Peyer's patch (tissue), 4 donors: ENCODE data around the gene PRCD. TPM values are rescaled to one million over a fixed set of nuclear protein-coding genes. Genes with fewer than 3 reads are reported as not detected.
"Not testable (repeated sequence)": the region's sequence is repeated elsewhere in the genome, so short reads cannot be mapped to it uniquely, and the experiment has no call there.

Experiments used
- DNase-seq, 3 donors: peaks; one replicate each; pipeline ENCODE4 v3.0.0-alpha.2; 2017 to 2019
- H3K27ac ChIP-seq, 4 donors: fragments of 200-600 bp; sonication (generic); one replicate each; pipeline ENCODE4 v1.5.1; 2016 to 2019
- H3K27me3 ChIP-seq, 2 donors: fragments of 200-600 bp; sonication (generic); one replicate each; pipeline ENCODE4 v1.5.1; 2019
- H3K36me3 ChIP-seq, 3 donors: fragments of 200-600 bp; sonication (generic); one replicate each; pipeline ENCODE4 v1.5.1; 2016 to 2019
- H3K4me1 ChIP-seq, 4 donors: fragments of 200-600 bp; sonication (generic); one replicate each; pipeline ENCODE4 v1.5.1; 2016 to 2019
- H3K4me3 ChIP-seq, 4 donors: fragments of 200-600 bp; sonication (generic); 1 replicate in 3 of 4; 2 replicates in 1 of 4; pipeline ENCODE4 v1.5.1; 2016 to 2019; ENCODE audit warnings: mild to moderate bottlenecking in 1 of 4
- H3K9me3 ChIP-seq, 4 donors: fragments of 200-600 bp; sonication (generic); one replicate each; pipeline ENCODE4 v1.5.1; 2016 to 2019; ENCODE audit warnings: mild to moderate bottlenecking in 1 of 4
- POLR2A ChIP-seq, 2 donors: fragments of 450-650 bp; IDR thresholded peaks; one replicate each; pipeline ENCODE4 v1.5.1; 2017; ENCODE audit warnings: antibody characterized with exemption in 2 of 2, mild to moderate bottlenecking in 2 of 2, moderate library complexity in 2 of 2
- total RNA-seq, 4 donors: library from RNA; depleted of rRNA; stranded (reverse); fragments of >200 nt; gene quantifications; one replicate each; pipeline ENCODE4 v1.1.0, GENCODE V29; 2016
- TF ChIP-seq, protein P1 (sequence below), 6 experiments: fragments of 450-650 bp in 4 of 6; fragments of 200-600 bp in 2 of 6; sonication (generic) in 1 of 6; IDR thresholded peaks; one replicate each; pipeline ENCODE4 v1.5.1; 2017 to 2019; ENCODE audit warnings: antibody characterized with exemption in 6 of 6, mild to moderate bottlenecking in 3 of 6, moderate library complexity in 1 of 6

The PRCD gene
- total RNA-seq, 4 donors from 2014 or later: 1.2 to 10.7 TPM; not detected in 2

DNA sequence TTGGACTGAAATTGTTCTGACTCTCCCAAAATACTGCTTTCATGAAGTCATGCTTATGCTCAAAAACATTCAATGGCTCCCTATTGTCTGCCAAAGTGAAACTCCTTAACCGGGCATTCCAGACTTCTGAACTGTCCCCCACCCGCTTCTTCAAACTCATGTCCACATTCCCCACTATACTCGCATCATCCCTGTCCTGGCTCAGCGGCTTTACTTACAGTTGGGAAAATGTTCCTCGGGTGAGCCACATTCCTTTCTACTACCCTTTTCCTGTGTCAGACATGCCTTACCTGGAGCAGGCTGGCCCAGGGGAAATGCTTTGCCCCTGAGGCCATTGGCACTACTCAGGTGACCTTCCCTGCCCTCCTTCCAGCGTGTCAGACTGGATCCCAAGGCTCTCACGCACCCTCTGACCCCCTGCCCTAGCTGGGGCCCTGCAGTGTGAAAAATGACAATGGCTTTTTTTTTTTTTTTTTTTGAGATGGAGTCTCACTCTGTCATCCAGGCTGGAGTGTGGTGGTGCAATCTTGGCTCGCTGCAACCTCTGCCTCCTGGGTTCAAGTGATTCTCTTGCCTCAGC is 7.7 kb upstream of the PRCD start:
- Histone ChIP-seq H3K36me3 (no peaks in the 10 kb centered on the region), H3K9me3 (no peaks in the 10 kb centered on the region), H3K27ac (peak overlapping the region; percentile 17 to 99 (median 84)), H3K4me1 (peaks cover 0 to 42% (median 24%) of the 10 kb centered on the region in 4 donors), H3K27me3 (peaks cover 0 to 2% of the 10 kb centered on the region in 2 donors), H3K4me3 (no peak overlapping the region)
- DNase-seq: no peak
- TF ChIP-seq, protein P1, sequence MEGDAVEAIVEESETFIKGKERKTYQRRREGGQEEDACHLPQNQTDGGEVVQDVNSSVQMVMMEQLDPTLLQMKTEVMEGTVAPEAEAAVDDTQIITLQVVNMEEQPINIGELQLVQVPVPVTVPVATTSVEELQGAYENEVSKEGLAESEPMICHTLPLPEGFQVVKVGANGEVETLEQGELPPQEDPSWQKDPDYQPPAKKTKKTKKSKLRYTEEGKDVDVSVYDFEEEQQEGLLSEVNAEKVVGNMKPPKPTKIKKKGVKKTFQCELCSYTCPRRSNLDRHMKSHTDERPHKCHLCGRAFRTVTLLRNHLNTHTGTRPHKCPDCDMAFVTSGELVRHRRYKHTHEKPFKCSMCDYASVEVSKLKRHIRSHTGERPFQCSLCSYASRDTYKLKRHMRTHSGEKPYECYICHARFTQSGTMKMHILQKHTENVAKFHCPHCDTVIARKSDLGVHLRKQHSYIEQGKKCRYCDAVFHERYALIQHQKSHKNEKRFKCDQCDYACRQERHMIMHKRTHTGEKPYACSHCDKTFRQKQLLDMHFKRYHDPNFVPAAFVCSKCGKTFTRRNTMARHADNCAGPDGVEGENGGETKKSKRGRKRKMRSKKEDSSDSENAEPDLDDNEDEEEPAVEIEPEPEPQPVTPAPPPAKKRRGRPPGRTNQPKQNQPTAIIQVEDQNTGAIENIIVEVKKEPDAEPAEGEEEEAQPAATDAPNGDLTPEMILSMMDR (IDR thresholded peaks at IDR 0.05): no peak
- TF ChIP-seq POLR2A (IDR thresholded peaks at IDR 0.05): no peak

DNA sequence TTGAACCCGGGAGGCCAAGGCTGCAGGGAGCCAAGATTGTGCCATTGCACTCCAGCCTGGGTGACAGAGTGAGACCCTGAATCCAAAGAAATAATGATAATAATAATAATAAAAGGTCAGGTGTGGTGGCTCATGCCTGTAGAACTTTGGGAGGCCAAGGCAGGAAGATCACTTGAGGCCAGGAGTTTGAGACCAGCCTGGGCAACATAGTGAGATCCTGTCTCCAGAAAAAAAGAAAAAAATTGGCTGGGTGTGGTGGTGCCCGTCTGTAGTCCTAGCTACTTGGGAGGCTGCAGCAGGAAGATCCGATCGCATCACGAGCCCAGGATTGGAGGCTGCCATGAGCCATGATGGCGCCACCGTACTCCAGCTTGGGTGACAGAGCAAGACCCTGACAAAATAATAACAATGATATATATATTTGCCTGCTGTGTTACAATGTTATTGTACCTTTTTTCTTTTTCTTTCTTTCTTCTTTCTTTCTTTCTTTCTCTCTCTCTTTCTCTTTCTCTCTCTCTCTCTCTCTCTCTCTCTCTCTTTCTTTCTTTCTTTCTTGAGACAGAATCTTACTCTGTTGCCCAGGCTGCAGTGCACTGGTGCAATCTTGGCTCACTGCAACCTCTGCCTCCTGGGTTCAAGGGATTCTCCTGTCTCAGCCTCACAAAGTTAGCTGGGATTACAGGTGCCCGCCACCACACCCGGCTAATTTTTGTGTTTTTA is 6.0 kb upstream of the PRCD start:
- DNase-seq, H3K9me3 ChIP-seq: not testable (repeated sequence)
- peaks cover 0 to 42% (median 27%) of the 10 kb centered on the region in 4 donors for H3K4me1 ChIP-seq

DNA sequence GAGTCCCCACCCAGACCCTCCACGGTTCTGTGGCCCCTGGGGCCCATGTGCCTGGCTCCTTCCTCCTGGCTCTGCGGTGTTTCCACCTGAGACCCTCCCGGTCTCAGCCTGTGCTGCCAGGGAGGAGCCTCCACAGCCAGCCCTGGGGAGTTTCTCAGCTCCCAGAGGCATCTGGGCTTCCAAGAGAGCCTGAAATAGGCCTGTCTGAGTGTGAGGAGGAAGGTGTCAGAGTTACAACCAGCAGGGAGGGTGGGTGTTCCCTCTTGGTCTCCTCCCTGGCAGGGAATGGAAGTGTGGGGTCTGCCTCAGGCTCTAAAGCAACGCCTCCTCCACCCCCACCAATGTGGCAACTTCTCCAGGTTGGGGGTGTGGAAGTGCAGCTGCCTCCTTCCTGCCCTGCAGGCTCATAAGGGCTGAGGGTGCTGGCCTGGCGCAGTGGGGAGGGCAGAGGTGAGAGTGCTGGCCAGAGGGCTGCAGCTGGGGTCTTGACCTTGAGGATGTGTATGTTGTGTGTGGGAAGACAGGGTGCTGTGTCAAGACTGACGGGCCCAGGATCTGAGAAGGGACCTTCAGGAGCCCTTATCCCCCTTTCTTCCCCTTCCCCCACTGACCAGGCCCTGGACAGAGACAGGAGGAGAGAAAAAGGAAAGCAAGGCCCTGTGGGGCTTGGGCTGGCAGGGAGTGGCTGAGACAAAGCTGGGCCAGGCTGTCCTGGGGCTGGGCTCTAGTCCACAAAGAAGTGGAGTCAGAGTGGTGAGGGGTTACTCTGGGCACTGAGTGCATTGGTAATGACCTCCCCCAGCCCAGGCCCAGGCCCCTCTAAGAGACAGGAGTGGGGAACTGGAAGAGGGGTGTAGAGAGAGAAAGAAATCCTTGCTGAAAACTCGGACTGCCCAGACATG is 4.8 kb upstream of the PRCD start:
- DNase-seq: no peak
- TF ChIP-seq POLR2A (IDR thresholded peaks at IDR 0.05): no peak
- TF ChIP-seq, protein P1 (IDR thresholded peaks at IDR 0.05): no peak
- Histone ChIP-seq H3K4me1 (peaks cover 0 to 34% (median 16%) of the 10 kb centered on the region in 4 donors), H3K27ac (peak overlapping the region in 3 of 4 donors; percentile 32 to 84 (median 81)), H3K9me3 (no peaks in the 10 kb centered on the region), H3K27me3 (peaks cover 0 to 16% of the 10 kb centered on the region in 2 donors), H3K36me3 (no peaks in the 10 kb centered on the region), H3K4me3 (peak overlapping the region in 1 of 4 donors; percentile 54)

More for the DNA sequence above, 6.0 kb upstream of the PRCD start:
- not testable (repeated sequence) for H3K4me3 ChIP-seq, H3K36me3 ChIP-seq
- H3K27ac ChIP-seq: peak overlapping the region in 1 of 4 donors; percentile 84
- peaks cover 0 to 16% of the 10 kb centered on the region in 2 donors for H3K27me3 ChIP-seq

DNA sequence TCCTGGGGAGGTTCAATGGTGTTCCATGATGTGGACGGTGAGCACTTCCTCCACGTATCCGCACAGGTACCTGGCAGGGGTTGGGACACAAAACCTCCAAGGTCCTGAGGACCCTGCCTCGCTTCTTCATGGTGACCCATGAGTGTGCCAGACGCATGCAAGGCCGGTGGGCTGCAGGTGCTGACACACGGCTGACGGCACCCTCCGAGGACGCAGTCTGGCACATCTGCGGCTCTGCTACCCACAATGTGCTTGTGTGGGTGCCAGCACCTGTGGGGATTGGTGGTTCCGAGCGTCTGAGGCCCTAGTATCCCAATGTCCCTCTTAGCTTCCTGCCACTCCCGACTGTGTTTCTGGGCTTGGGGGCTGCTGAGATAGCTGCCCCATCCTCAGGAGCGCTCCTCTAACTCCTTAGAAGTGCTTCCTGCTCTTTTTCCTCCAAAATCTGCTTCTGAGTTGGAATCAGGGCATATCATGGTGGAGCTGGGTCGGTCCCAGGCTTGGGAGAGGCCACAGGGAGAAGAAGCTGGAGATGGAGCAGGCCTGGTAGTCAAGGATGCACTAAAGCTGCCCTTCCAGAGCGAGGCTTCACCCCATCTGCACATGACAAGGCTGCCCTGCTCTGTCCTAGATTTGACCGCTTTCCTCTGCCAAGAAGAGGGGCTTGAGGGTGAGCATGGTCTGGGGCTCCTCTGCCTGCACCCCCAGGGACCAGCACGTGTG is 3.9 kb upstream of the PRCD start:
- Histone ChIP-seq H3K36me3 (no peaks in the 10 kb centered on the region), H3K9me3 (no peaks in the 10 kb centered on the region), H3K27me3 (peaks cover 0 to 16% of the 10 kb centered on the region in 2 donors), H3K27ac (peak overlapping the region in 3 of 4 donors; percentile 17 to 84 (median 81)), H3K4me3 (peak overlapping the region in 1 of 4 donors; percentile 54), H3K4me1 (peaks cover 0 to 31% (median 7%) of the 10 kb centered on the region in 4 donors)
- TF ChIP-seq, protein P1 (IDR thresholded peaks at IDR 0.05): no peak
- TF ChIP-seq POLR2A (IDR thresholded peaks at IDR 0.05): no peak
- peak in 1 of 3 donors; percentile 44 for DNase-seq

DNA sequence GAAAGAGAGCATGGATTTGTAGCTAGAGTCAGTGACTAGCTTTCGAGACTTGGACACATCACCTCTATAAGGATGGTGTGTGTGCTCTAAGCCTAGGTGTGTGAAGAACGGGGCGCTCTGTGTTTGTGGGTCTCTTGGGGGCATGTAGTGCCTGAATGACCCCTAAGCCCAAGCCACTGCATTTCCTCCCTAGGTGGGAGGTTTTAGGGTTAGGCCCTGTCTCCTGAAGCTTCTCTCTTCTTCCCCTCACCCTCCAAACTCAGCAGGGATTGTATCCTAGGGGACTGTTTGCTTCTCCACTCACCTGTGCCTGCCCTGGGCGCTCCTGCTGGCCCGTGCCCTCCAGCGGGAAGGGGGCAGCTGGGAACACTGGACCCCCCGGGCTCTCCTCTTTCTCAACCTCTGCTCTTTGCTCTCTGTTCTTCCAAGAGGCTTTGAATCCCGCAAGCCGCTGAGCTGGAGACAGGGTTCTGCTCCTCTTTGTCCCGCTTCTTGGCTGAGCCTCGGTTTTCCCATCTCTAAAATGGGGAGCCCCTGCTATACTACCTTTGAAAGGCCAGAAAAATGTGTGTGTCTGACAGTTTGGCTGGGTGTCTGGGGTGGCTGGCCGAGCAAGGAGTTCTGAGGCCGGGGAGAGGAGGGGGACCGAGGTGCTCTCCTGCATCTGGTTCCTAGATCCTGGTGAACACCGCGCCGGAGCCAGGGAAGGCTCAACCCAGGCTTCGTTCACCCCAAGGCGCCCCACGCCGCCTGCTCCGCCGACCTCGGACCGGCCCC is 3.1 kb upstream of the PRCD start:
- Histone ChIP-seq H3K27me3 (peaks cover 0 to 16% of the 10 kb centered on the region in 2 donors), H3K4me3 (peak overlapping the region; percentile 24 to 54 (median 51)), H3K4me1 (peaks cover 0 to 28% (median 5%) of the 10 kb centered on the region in 4 donors), H3K36me3 (no peaks in the 10 kb centered on the region), H3K27ac (peak overlapping the region; percentile 33 to 84 (median 72)), H3K9me3 (no peaks in the 10 kb centered on the region)
- no peak for DNase-seq
- TF ChIP-seq POLR2A (IDR thresholded peaks at IDR 0.05): no peak
- TF ChIP-seq, protein P1 (IDR thresholded peaks at IDR 0.05): no peak
